ENCODE results near the gene TNFSF18. TPM values are rescaled to one million over a fixed set of nuclear protein-coding genes. Genes with fewer than 3 reads are reported as not detected.

Gene TNFSF18
- total RNA-seq, 1 experiment from 2014 or later: 1.6 TPM

- TF ChIP-seq REST (IDR thresholded peaks at IDR 0.05; ENCODE audit: low read depth): no peak
Measured at GRCh38 chr1:173049322-173049633, 1.5 kb downstream of the TNFSF18 start (continued).

- Histone ChIP-seq H2AFZ (ENCODE audit: low read depth, low read length, poor library complexity, severe bottlenecking) (peak overlapping the region; percentile 74), H3K79me2 (ENCODE audit: insufficient read depth, low read length) (no peaks in the 10 kb centered on the region), H3K27me3 (ENCODE audit: insufficient read depth, low read length) (no peaks in the 10 kb centered on the region), H3K9me2 (ENCODE audit: insufficient read depth) (no peaks in the 10 kb centered on the region), H4K20me1 (ENCODE audit: insufficient read depth) (no peaks in the 10 kb centered on the region), H3K36me3 (ENCODE audit: control insufficient read depth in 1 of 2, insufficient read depth in 2 of 2, low read length in 2 of 2) (no peaks in the 10 kb centered on the region), H3K4me2 (ENCODE audit: low read length) (peak overlapping the region; percentile 36), H3K27ac (ENCODE audit: low read depth, low read length) (peak overlapping the region; percentile 33; the same call in 1 of the 2 replicates), H3K4me1 (ENCODE audit: control insufficient read depth in 1 of 2, insufficient read depth in 2 of 2, low read length in 2 of 2) (peaks cover 54 to 70% of the 10 kb centered on the region in 2 experiments), H3K4me3 (replicated peaks in 1 of 2; ENCODE audit: low read depth in 1 of 2, low read length in 2 of 2) (peak overlapping the region in 1 of 2 experiments; percentile 4; a peak in 1 of 4 replicates), H3K9me3 (ENCODE audit: control insufficient read depth in 1 of 2, insufficient read depth in 1 of 2, low read depth in 1 of 2, low read length in 2 of 2) (no peaks in the 10 kb centered on the region), H3K9ac (ENCODE audit: low read length) (peak overlapping the region; percentile 4; the same call in 1 of the 2 replicates)
- RAD21 ChIA-PET (ENCODE audit: low non-redundant PET in 1 of 2, low total read pairs in 2 of 2, uncharacterized antibody in 2 of 2, unreplicated experiment in 2 of 2): no interaction called here
- CTCF ChIA-PET: no interaction called here
- TF ChIP-seq MAX (IDR thresholded peaks at IDR 0.05) (no peak), ELF1 (IDR thresholded peaks at IDR 0.05; ENCODE audit: borderline replicate concordance, low read depth) (no peak), EZH2 (IDR thresholded peaks at IDR 0.05) (no peak), POLR2AphosphoS5 (IDR thresholded peaks at IDR 0.05; ENCODE audit: low read depth, low read length) (no peak), ZFX (IDR thresholded peaks at IDR 0.05) (no peak), FOSL1 (IDR thresholded peaks at IDR 0.05; ENCODE audit: low read depth) (peak; percentile 88), SRF (IDR thresholded peaks at IDR 0.05; ENCODE audit: low read depth) (no peak), EGR1 (IDR thresholded peaks at IDR 0.05; ENCODE audit: low read depth) (no peak), CEBPB (IDR thresholded peaks at IDR 0.05; ENCODE audit: low read depth) (0 out of 2 replicates have a peak, but pooled peaks have one; percentile 26), JUND (IDR thresholded peaks at IDR 0.05) (peak; percentile 62; the same call in 1 of the 2 replicates), POLR2A (IDR thresholded peaks at IDR 0.05; ENCODE audit: borderline replicate concordance, extremely low read depth, insufficient read depth, insufficient read length) (no peak), TCF7L2 (IDR thresholded peaks at IDR 0.05; ENCODE audit: borderline replicate concordance, extremely low read depth, insufficient read depth, insufficient read length) (no peak), SP1 (IDR thresholded peaks at IDR 0.05; ENCODE audit: low read depth) (peak; percentile 46; the same call in 1 of the 2 replicates), ZNF274 (IDR thresholded peaks at IDR 0.05; ENCODE audit: low read depth, low read length) (no peak), ATF3 (IDR thresholded peaks at IDR 0.05) (no peak), ZBTB33 (IDR thresholded peaks at IDR 0.05; ENCODE audit: extremely low read depth, insufficient replicate concordance, low read length) (no peak), CBX3 (IDR thresholded peaks at IDR 0.05; ENCODE audit: low read depth) (peak; percentile 36; the same call in 1 of the 2 replicates)
- DNase-seq (ENCODE audit: low read depth, low spot score) (no peak), ATAC-seq (peak; percentile 45)
- POLR2A ChIA-PET: no interaction called here
- no TSS peak for BruUV-seq (replicated peaks)
- intact Hi-C loops (cut with micrococcal nuclease): no loop called here
Measured at GRCh38 chr1:173048621-173049321, 2.0 kb downstream of the TNFSF18 start.

All from HCT116 (cell line).